ACC112 (cell line): ENCODE results near the gene CADPS2.

Experiments
- H2AFZ ChIP-seq: fragments of 200-600 bp; sonication (generic); one replicate; pipeline ENCODE4 v1.6.0; 2017; ENCODE audit warnings: antibody characterized with exemption, low read length; ENCODE audit not compliant: unreplicated experiment
- H3K27ac ChIP-seq: fragments of 200-600 bp; sonication (generic); 2 replicates; pipeline ENCODE4 v1.5.1; 2014; ENCODE audit warnings: low read depth, mild to moderate bottlenecking, antibody characterized with exemption, low read length, moderate library complexity
- H3K27me3 ChIP-seq: fragments of 200-600 bp; sonication (generic); 2 replicates; pipeline ENCODE4 v1.6.1; 2014; ENCODE audit warnings: mild to moderate bottlenecking, antibody characterized with exemption, low read length, moderate library complexity, mixed read lengths; ENCODE audit not compliant: insufficient read depth
- H3K36me3 ChIP-seq: fragments of 200-600 bp; sonication (generic); 2 replicates; pipeline ENCODE4 v1.6.1; 2016; ENCODE audit warnings: mild to moderate bottlenecking, antibody characterized with exemption, low read length, moderate library complexity, mixed read lengths; ENCODE audit not compliant: insufficient read depth
- H3K4me1 ChIP-seq: fragments of 200-600 bp; sonication (generic); one replicate; pipeline ENCODE4 v1.6.1; 2016; ENCODE audit warnings: low read length, mixed read lengths; ENCODE audit not compliant: insufficient read depth, unreplicated experiment, control insufficient read depth
- H3K4me3 ChIP-seq: fragments of 200-600 bp; sonication (generic); 2 replicates; pipeline ENCODE4 v1.5.1; 2014; ENCODE audit warnings: mild to moderate bottlenecking, low read depth, low read length
- H3K79me2 ChIP-seq: fragments of 200-600 bp; sonication (generic); one replicate; pipeline ENCODE4 v1.6.0; 2016; ENCODE audit warnings: low read length; ENCODE audit not compliant: control insufficient read depth, unreplicated experiment, insufficient read depth

CADPS2 gene

DNA sequence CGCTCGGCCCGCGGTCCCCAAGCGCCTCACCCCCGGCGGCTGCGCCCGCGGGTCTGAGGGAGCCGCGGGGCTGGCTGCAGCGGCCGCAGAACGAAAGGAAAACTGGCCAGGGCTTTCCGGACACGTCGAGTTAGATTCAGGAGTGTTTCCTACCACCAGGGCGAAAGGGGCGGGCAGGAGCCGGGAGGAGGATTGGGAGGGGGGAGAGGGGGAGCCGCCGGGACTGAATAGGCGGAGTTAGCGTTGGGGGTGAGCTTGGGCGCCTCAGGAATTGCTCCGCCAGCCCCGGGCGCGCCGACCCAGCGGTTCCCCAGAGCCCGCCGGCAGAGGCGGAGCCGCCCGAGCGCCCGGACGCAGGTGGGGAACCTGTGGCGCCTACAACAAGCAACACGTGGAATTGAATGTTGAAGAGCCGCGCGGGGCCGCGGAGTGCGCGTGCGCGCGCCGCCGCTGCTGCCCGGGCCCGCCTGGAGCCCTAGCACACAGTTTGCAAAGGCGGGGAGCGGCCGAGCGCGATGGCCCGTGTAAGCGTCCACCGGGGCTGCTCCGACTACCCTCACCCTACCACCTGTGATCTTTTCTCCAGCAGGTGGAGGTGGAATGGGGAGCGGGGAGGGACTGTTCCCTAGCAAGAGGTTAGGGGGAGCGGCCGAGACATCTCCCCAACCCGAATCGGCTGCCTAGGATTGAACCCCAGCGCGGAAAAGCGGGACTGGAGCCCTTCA, at the start of gene CADPS2:
TSS of gene CADPS2 (minus strand) at position 104 of the 725 bp plus-strand sequence. CDS start 123 bp downstream, outside the sequence.
- Histone ChIP-seq H3K4me1 (peaks cover 25% of the 10 kb centered on the region), H3K4me3 (peak within 1 kb of the TSS; percentile 96), H2AFZ (peak within 1 kb of the TSS; percentile 90), H3K36me3 (no peaks in the 10 kb centered on the region), H3K27me3 (no peaks in the 10 kb centered on the region), H3K79me2 (peaks cover 3% of the 10 kb centered on the region), H3K27ac (peak within 1 kb of the TSS; percentile 56)

DNA sequence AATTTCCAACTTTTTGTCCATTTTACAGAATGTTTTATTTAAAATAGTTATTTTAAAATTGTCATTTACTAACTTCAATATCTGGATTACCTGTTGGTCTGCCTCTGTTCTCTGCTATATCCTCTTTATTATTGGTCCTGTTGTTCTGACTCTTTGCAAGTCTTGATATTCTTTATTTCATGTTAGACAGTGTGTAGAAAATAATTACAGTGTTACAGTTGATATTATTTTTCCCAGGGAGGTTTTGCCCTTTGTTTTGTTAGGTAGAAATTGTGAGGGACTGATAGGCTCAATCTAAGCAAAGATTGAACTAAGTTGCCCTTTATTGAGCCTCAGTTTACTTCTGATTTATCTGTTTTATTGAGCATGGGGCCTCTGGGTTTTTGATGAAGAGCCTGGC, 49.4 kb upstream of the CADPS2 start:
- Histone ChIP-seq H3K4me3 (no peak overlapping the region), H2AFZ (no peak overlapping the region), H3K79me2 (no peaks in the 10 kb centered on the region), H3K27me3 (no peaks in the 10 kb centered on the region), H3K4me1 (no peaks in the 10 kb centered on the region), H3K27ac (no peak overlapping the region), H3K36me3 (no peaks in the 10 kb centered on the region)

DNA sequence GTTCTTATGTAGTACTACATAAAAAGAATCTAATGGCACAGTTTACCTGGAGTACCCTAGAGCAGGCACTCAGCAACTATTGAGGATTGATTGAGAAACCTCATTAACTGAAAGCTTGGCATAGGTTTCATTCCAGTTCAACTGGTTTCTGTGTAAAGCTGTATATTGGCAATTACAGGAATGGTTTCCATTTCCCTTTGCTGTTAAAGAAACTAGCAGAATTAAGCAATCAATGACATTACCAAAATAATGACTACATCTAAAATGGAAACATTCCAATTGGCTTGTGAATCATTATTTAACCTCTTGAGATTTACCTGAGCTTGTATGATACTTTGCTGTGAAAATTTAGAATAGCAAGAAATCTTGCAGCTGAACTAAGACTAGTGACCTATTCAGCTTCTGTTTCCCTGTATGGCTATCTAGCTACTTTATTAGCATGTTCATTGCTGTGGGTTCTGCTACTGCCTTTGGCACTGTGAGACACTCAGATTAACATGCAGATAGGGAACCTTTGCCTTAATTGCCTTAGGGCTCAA, 33.5 kb upstream of the CADPS2 start:
- H3K79me2 ChIP-seq, result no peaks in the 10 kb centered on the region
- H3K27me3 ChIP-seq, result no peaks in the 10 kb centered on the region
- peak overlapping the region; percentile 47 for H2AFZ ChIP-seq
- no peaks in the 10 kb centered on the region for H3K36me3 ChIP-seq
- peaks cover 6% of the 10 kb centered on the region for H3K4me1 ChIP-seq
- no peak overlapping the region for H3K4me3 ChIP-seq
- no peak overlapping the region for H3K27ac ChIP-seq

DNA sequence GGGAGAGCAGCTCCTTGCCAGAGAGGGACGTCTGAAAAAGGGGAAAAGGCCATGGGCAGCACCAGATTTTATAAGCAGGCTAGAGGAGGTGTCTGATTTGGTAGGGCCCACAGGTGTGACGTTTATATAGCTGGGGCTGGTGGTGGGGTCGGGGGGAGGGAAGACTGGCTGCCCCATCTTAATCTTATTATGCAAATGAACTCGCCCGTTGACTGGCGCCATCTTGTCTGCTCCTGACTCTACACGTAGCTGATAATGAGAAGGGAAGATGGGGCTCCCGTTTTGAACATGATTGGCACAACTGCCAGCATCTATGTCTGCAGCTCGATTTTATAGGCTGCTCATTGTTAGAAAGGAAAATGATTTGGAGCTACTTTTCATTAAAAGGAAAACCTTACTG, 28.6 kb upstream of the CADPS2 start:
- no peak overlapping the region for H3K27ac ChIP-seq
- peaks cover 6% of the 10 kb centered on the region for H3K4me1 ChIP-seq
- no peak overlapping the region for H2AFZ ChIP-seq
- H3K4me3 ChIP-seq, result no peak overlapping the region
- H3K36me3 ChIP-seq, result no peaks in the 10 kb centered on the region
- no peaks in the 10 kb centered on the region for H3K27me3 ChIP-seq
- no peaks in the 10 kb centered on the region for H3K79me2 ChIP-seq

DNA sequence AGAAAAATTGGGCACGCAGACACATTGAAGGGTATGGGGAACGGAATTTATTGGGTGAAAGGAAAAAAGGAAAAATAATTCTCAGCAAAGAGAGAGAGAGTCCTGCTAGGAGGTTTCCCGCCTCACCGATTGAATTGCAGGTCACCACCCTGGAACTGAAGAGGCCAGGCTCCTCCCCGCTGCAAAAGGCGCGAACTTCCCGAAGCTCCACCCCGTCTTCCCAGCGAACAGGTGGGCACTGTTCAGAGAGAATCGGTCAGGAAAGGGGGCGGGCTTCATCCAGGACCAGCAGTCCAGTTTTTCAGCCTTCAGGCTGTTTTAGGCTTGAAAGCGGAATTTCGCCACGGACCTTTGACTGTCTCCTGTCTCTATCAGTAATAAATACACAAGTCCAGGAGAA, 27.3 kb upstream of the CADPS2 start:
- no peak overlapping the region for H3K27ac ChIP-seq
- H3K4me1 ChIP-seq, result no peaks in the 10 kb centered on the region
- H3K27me3 ChIP-seq, result no peaks in the 10 kb centered on the region
- no peaks in the 10 kb centered on the region for H3K36me3 ChIP-seq
- no peaks in the 10 kb centered on the region for H3K79me2 ChIP-seq
- no peak overlapping the region for H3K4me3 ChIP-seq
- H2AFZ ChIP-seq, result no peak overlapping the region

DNA sequence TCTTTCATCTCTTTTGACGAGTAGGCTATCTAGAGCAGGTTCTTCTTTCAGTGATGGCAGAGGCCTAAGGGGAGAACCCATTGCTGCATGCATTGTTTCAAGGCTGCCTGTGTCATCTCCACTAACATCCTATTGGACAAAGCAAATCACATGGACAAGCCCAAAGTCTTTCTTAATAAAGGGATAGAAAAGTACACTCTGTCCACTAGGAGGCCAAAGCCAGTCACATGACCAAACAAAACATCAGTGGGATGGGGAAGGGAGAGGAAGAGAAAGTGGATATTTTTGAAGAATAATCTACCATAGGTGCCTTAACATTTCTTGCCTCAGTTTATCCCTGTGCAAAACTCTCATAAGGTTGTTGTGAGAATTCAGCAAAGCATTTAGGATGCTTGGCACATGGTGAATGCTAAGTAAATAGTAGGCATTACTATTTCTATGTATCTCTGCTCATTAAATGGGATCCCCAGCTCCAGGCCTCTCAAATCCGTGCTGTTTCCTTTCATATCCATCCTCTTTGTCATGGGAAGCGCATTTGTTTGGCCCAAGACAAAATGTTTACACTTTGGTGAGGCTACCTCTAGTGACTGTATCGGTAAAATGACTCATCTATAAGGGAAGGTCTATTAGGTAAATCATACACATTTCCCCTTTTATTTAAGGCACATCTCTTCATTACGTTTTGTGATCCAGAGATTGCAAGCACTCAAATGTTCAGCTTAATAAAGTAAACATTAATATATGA, 16.7 kb upstream of the CADPS2 start:
- Histone ChIP-seq H3K36me3 (no peaks in the 10 kb centered on the region), H3K27ac (no peak overlapping the region), H2AFZ (no peak overlapping the region), H3K27me3 (no peaks in the 10 kb centered on the region), H3K79me2 (no peaks in the 10 kb centered on the region), H3K4me1 (no peaks in the 10 kb centered on the region), H3K4me3 (no peak overlapping the region)

DNA sequence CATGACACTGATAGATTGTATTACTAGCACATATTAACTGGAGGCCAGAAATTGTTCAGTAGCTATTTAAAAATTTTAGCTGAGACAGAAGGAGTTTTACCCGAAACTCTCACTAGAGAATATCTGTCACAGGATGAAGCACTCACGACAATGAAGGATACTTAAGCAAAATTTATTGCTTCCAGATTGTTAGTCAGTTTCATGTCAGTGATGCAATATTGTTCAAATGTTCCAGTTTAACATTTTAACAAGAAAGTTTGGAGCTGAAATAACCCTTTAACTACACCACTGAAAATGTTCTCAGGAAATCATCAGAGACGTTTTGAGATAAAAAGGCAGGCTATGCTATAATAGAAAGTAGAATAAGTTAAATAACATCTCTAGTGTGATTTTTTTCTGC, 15.0 kb upstream of the CADPS2 start:
- H3K4me1 ChIP-seq, result no peaks in the 10 kb centered on the region
- H3K79me2 ChIP-seq, result no peaks in the 10 kb centered on the region
- no peaks in the 10 kb centered on the region for H3K27me3 ChIP-seq
- H3K36me3 ChIP-seq, result no peaks in the 10 kb centered on the region
- peak overlapping the region; percentile 30 for H2AFZ ChIP-seq
- H3K4me3 ChIP-seq, result no peak overlapping the region
- H3K27ac ChIP-seq, result no peak overlapping the region

DNA sequence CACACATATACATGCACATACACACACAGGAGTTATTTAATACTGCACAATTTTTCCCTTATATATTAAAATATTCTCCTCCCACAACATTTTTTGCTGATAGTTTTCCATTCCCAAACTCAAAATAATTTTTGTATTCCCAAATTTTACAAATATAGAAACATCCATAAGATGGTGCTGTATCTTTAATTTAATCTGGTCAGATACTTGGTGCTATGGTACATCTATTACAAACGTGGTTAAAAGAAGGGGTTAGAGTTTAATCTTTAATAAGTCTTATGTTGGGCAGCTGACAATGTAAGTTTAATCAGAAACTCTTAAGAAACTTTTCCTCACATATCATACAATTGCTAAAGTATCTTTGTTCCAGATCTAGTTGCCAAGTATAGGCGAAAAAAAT, 10.2 kb upstream of the CADPS2 start:
- H2AFZ ChIP-seq, result no peak overlapping the region
- no peak overlapping the region for H3K27ac ChIP-seq
- H3K27me3 ChIP-seq, result no peaks in the 10 kb centered on the region
- H3K4me3 ChIP-seq, result no peak overlapping the region
- H3K4me1 ChIP-seq, result no peaks in the 10 kb centered on the region
- H3K79me2 ChIP-seq, result no peaks in the 10 kb centered on the region
- H3K36me3 ChIP-seq, result no peaks in the 10 kb centered on the region

DNA sequence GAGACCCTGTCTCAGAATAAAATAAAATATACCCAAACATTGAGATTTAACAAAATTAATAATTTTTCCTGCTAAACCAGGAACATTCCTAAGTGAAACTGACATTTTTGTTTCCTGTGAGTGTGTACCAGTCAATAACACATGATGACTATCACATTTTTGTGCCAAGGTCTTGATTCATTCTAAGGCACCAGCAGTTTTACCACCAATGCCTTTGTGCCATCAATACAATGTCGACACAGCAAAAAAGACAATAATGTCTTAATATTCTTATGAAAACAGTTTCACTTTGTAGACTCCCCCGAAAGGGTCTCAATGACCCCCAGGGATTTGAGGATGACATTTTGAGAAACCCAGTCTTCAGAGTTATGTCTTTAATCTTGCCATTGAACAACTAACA, 7.2 kb upstream of the CADPS2 start:
- no peak overlapping the region for H3K27ac ChIP-seq
- no peaks in the 10 kb centered on the region for H3K36me3 ChIP-seq
- H3K4me3 ChIP-seq, result no peak overlapping the region
- H3K79me2 ChIP-seq, result no peaks in the 10 kb centered on the region
- H3K27me3 ChIP-seq, result no peaks in the 10 kb centered on the region
- no peak overlapping the region for H2AFZ ChIP-seq
- no peaks in the 10 kb centered on the region for H3K4me1 ChIP-seq

DNA sequence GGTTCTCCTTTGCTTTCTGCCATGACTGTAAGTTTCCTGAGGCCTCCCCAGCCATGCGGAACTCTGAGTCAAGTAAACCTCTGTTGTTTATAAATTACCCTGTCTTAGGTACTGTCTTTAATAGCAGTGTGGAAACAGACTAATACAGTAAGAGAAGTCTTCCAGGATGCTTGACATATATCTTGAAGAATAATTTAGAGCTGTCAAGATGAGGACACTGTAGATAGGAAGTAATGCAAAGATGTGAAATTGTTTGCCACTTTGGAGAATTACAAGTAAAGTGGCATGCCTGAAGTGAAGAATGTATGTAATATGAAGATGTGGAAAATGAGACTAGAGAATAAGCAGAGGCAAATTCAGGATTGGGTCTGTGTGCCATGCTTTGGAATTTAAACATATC, 2.9 kb upstream of the CADPS2 start:
- Histone ChIP-seq H3K36me3 (no peaks in the 10 kb centered on the region), H3K27ac (no peak overlapping the region), H3K4me1 (peaks cover 14% of the 10 kb centered on the region), H3K79me2 (peaks cover 3% of the 10 kb centered on the region), H2AFZ (no peak overlapping the region), H3K27me3 (no peaks in the 10 kb centered on the region), H3K4me3 (no peak overlapping the region)

DNA sequence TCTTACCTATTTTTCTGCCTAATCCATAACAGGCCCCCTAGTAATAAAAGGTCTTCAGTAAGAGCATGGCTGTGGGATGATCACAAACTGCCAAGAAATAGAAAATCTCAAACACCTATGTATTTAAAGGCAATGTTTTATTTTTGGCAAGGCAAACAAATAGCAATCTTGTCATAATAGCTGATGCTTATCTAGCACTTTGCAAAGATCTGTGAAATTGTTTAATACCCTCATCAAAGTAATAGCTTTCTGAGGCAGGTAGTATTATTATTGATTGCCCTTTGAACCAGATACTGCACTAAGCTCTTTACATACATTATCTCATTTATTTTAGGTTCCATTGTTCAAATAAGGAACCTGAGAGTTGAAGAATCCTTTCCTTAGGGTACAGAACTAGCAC, 1.6 kb upstream of the CADPS2 start:
- Histone ChIP-seq H3K4me1 (peaks cover 17% of the 10 kb centered on the region), H2AFZ (no peak overlapping the region), H3K27me3 (no peaks in the 10 kb centered on the region), H3K4me3 (no peak overlapping the region), H3K79me2 (peaks cover 3% of the 10 kb centered on the region), H3K36me3 (no peaks in the 10 kb centered on the region), H3K27ac (no peak overlapping the region)
